ENCODE measurements around the gene CFAP70. TPM values are rescaled to one million over a fixed set of nuclear protein-coding genes. Genes with fewer than 3 reads are reported as not detected.

CFAP70 gene
- total RNA-seq, 1 experiment from 2014 or later, result 0.24 TPM

DNA sequence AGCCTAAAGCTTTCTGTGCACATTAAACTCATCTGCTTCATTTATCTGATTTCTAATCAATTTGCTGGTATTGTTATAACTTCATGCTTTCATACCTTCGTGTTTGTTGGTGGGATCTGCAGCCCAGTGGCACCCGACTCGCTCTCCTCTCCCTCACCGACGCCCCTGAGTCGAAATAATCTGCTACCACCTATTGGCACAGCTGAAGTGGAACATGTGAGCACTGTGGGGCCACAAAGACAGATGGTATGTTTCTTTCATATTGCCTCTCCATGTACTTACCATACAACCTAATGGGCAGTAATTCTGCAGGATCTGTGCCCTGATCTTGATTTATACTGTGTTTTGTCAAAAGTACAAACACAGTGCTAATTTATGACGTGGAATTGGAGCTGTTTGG is 124.0 kb downstream of the CFAP70 start:
- no peaks in the 10 kb centered on the region for H3K23me2 ChIP-seq (ENCODE audit: insufficient read length, low read depth, low read length, poor library complexity, severe bottlenecking)
- no peak overlapping the region for H2AK5ac ChIP-seq (ENCODE audit: insufficient read length, low read length)
- Mint-ChIP-seq H3K27me3 (ENCODE audit: low read depth) (no peaks in the 10 kb centered on the region), H3K4me3 (no peak overlapping the region), H3K9me3 (no peaks in the 10 kb centered on the region), H3K36me3 (ENCODE audit: insufficient read depth in 1 of 3, low read depth in 3 of 3) (peaks cover 4 to 24% (median 22%) of the 10 kb centered on the region in 3 experiments; a peak in 6 of 7 replicates), H3K4me1 (no peaks in the 10 kb centered on the region), H3K27ac (peak overlapping the region in 1 of 3 experiments; percentile 52; a peak in 1 of 7 replicates)
- no peaks in the 10 kb centered on the region for H3K9me3 ChIP-seq (ENCODE audit: control insufficient read depth, low read depth, low read length)
- no peak overlapping the region for H3K4me2 ChIP-seq (ENCODE audit: insufficient read depth, insufficient read length, low read length)
- no peak overlapping the region for H3K4ac ChIP-seq (ENCODE audit: low read depth, low read length)
- no peaks in the 10 kb centered on the region for H3K79me2 ChIP-seq (ENCODE audit: insufficient read depth, low read length)
- no peak overlapping the region for H3K9ac ChIP-seq (ENCODE audit: extremely low read depth, insufficient read length, low read length)
- H3T11ph ChIP-seq (ENCODE audit: low read length), result no peak overlapping the region
- no peak overlapping the region for H2BK20ac ChIP-seq (ENCODE audit: low read depth, low read length, poor library complexity, severe bottlenecking)
- no peak overlapping the region for H4K91ac ChIP-seq (ENCODE audit: insufficient read length, low read depth, low read length)
- H3K79me1 ChIP-seq (ENCODE audit: insufficient read depth, low read depth, low read length, poor library complexity, severe bottlenecking), result no peaks in the 10 kb centered on the region
- no CpG with 5 or more reads among the region's 7 CpGs for WGBS (ENCODE audit: extremely low coverage, insufficient read length, low lambda C conversion rate)
- no peak overlapping the region for H4K8ac ChIP-seq (replicated peaks; ENCODE audit: insufficient read length, low read depth, low read length)
- no peak for DNase-seq
- no peak overlapping the region for H3K56ac ChIP-seq (ENCODE audit: insufficient read length, low read depth, low read length)
- no peaks in the 10 kb centered on the region for H4K20me1 ChIP-seq (ENCODE audit: control insufficient read depth, insufficient read depth, insufficient read length)
- H4K5ac ChIP-seq (ENCODE audit: insufficient read length, low read depth, low read length), result no peak overlapping the region
- H3K14ac ChIP-seq (ENCODE audit: insufficient read depth, low read length), result no peak overlapping the region
- no peak overlapping the region for H2BK5ac ChIP-seq (ENCODE audit: insufficient read length, low read length)
- H2BK120ac ChIP-seq (ENCODE audit: low read depth, low read length, poor library complexity, severe bottlenecking), result no peak overlapping the region
- H3K4me1 ChIP-seq (ENCODE audit: insufficient read depth, low read length), result no peaks in the 10 kb centered on the region
- no peak overlapping the region for H2BK12ac ChIP-seq (ENCODE audit: insufficient read length, low read depth, low read length)
- H3K18ac ChIP-seq (ENCODE audit: insufficient read length, low read depth, low read length), result no peak overlapping the region
- no peak overlapping the region for H2AFZ ChIP-seq (ENCODE audit: low read length)
- no peaks in the 10 kb centered on the region for H3K27me3 ChIP-seq (ENCODE audit: insufficient read depth, low read length)
- no peak overlapping the region for H2BK15ac ChIP-seq (ENCODE audit: low read depth, low read length)
- H3K27ac ChIP-seq (ENCODE audit: insufficient read length, low read depth, low read length), result no peak overlapping the region
- TF ChIP-seq, protein P1, sequence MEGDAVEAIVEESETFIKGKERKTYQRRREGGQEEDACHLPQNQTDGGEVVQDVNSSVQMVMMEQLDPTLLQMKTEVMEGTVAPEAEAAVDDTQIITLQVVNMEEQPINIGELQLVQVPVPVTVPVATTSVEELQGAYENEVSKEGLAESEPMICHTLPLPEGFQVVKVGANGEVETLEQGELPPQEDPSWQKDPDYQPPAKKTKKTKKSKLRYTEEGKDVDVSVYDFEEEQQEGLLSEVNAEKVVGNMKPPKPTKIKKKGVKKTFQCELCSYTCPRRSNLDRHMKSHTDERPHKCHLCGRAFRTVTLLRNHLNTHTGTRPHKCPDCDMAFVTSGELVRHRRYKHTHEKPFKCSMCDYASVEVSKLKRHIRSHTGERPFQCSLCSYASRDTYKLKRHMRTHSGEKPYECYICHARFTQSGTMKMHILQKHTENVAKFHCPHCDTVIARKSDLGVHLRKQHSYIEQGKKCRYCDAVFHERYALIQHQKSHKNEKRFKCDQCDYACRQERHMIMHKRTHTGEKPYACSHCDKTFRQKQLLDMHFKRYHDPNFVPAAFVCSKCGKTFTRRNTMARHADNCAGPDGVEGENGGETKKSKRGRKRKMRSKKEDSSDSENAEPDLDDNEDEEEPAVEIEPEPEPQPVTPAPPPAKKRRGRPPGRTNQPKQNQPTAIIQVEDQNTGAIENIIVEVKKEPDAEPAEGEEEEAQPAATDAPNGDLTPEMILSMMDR (conservative IDR thresholded peaks at IDR 0.05), result no peak
- H3K23ac ChIP-seq (ENCODE audit: insufficient read length, low read depth, low read length), result no peak overlapping the region

All from H9 (cell line).